ENCODE results near the gene CDYL2.

The CDYL2 gene

GRCh38 chr16:80720804-80721371 is 83.5 kb downstream of the CDYL2 start:
- no peaks in the 10 kb centered on the region for H3K36me3 ChIP-seq (ENCODE audit: insufficient read depth, low read length)

GRCh38 chr16:80719573-80719972 is 84.8 kb downstream of the CDYL2 start:
- no peaks in the 10 kb centered on the region for H3K36me3 ChIP-seq (ENCODE audit: insufficient read depth, low read length)
- no peak overlapping the region for H3K9ac ChIP-seq (ENCODE audit: low read depth, low read length)
- no peaks in the 10 kb centered on the region for H3K4me1 ChIP-seq (ENCODE audit: insufficient read depth, low read length)
- H3K9me3 ChIP-seq (ENCODE audit: control insufficient read depth, insufficient read depth, low read length): no peaks in the 10 kb centered on the region

More at GRCh38 chr16:80720804-80721371, 83.5 kb downstream of the CDYL2 start:
- Histone ChIP-seq H3K4me1 (ENCODE audit: insufficient read depth, low read length) (no peaks in the 10 kb centered on the region), H3K9me3 (ENCODE audit: control insufficient read depth, insufficient read depth, low read length) (no peaks in the 10 kb centered on the region), H3K9ac (ENCODE audit: low read depth, low read length) (no peak overlapping the region)

- H3K9me3 ChIP-seq (ENCODE audit: control insufficient read depth, insufficient read depth, low read length): no peaks in the 10 kb centered on the region
- no peaks in the 10 kb centered on the region for H3K4me1 ChIP-seq (ENCODE audit: insufficient read depth, low read length)
- H3K36me3 ChIP-seq (ENCODE audit: insufficient read depth, low read length): no peaks in the 10 kb centered on the region
- H3K9ac ChIP-seq (ENCODE audit: low read depth, low read length): no peak overlapping the region
Measured at GRCh38 chr16:80718480-80719220, 85.7 kb downstream of the CDYL2 start.

- H3K9me3 ChIP-seq (ENCODE audit: control insufficient read depth, insufficient read depth, low read length): no peaks in the 10 kb centered on the region
- no peak overlapping the region for H3K9ac ChIP-seq (ENCODE audit: low read depth, low read length)
- no peaks in the 10 kb centered on the region for H3K4me1 ChIP-seq (ENCODE audit: insufficient read depth, low read length)
- H3K36me3 ChIP-seq (ENCODE audit: insufficient read depth, low read length): no peaks in the 10 kb centered on the region
Measured at GRCh38 chr16:80717611-80718010, 86.8 kb downstream of the CDYL2 start.

GRCh38 chr16:80716564-80717139 is 87.7 kb downstream of the CDYL2 start:
- Histone ChIP-seq H3K36me3 (ENCODE audit: insufficient read depth, low read length) (no peaks in the 10 kb centered on the region), H3K4me1 (ENCODE audit: insufficient read depth, low read length) (no peaks in the 10 kb centered on the region), H3K9ac (ENCODE audit: low read depth, low read length) (no peak overlapping the region), H3K9me3 (ENCODE audit: control insufficient read depth, insufficient read depth, low read length) (no peaks in the 10 kb centered on the region)

- no peaks in the 10 kb centered on the region for H3K9me3 ChIP-seq (ENCODE audit: control insufficient read depth, insufficient read depth, low read length)
- no peaks in the 10 kb centered on the region for H3K4me1 ChIP-seq (ENCODE audit: insufficient read depth, low read length)
- H3K36me3 ChIP-seq (ENCODE audit: insufficient read depth, low read length): no peaks in the 10 kb centered on the region
- no peak overlapping the region for H3K9ac ChIP-seq (ENCODE audit: low read depth, low read length)
Measured at GRCh38 chr16:80711406-80711805, 93.0 kb downstream of the CDYL2 start.

- no peak overlapping the region for H3K9ac ChIP-seq (ENCODE audit: low read depth, low read length)
- no peaks in the 10 kb centered on the region for H3K9me3 ChIP-seq (ENCODE audit: control insufficient read depth, insufficient read depth, low read length)
Measured at GRCh38 chr16:80710918-80711317, 93.5 kb downstream of the CDYL2 start.

GRCh38 chr16:80708823-80709222 is 95.6 kb downstream of the CDYL2 start:
- Histone ChIP-seq H3K4me1 (ENCODE audit: insufficient read depth, low read length) (no peaks in the 10 kb centered on the region), H3K9me3 (ENCODE audit: control insufficient read depth, insufficient read depth, low read length) (no peaks in the 10 kb centered on the region), H3K9ac (ENCODE audit: low read depth, low read length) (no peak overlapping the region), H3K36me3 (ENCODE audit: insufficient read depth, low read length) (no peaks in the 10 kb centered on the region)

More at GRCh38 chr16:80710918-80711317, 93.5 kb downstream of the CDYL2 start:
- no peaks in the 10 kb centered on the region for H3K4me1 ChIP-seq (ENCODE audit: insufficient read depth, low read length)
- H3K36me3 ChIP-seq (ENCODE audit: insufficient read depth, low read length): no peaks in the 10 kb centered on the region

- H3K9ac ChIP-seq (ENCODE audit: low read depth, low read length): no peak overlapping the region
- H3K4me1 ChIP-seq (ENCODE audit: insufficient read depth, low read length): no peaks in the 10 kb centered on the region
- H3K36me3 ChIP-seq (ENCODE audit: insufficient read depth, low read length): no peaks in the 10 kb centered on the region
- H3K9me3 ChIP-seq (ENCODE audit: control insufficient read depth, insufficient read depth, low read length): no peaks in the 10 kb centered on the region
Measured at GRCh38 chr16:80707686-80708085, 96.7 kb downstream of the CDYL2 start.

GRCh38 chr16:80705596-80705995 is 98.8 kb downstream of the CDYL2 start:
- Histone ChIP-seq H3K9ac (ENCODE audit: low read depth, low read length) (no peak overlapping the region), H3K4me1 (ENCODE audit: insufficient read depth, low read length) (no peaks in the 10 kb centered on the region), H3K36me3 (ENCODE audit: insufficient read depth, low read length) (no peaks in the 10 kb centered on the region), H3K9me3 (ENCODE audit: control insufficient read depth, insufficient read depth, low read length) (no peaks in the 10 kb centered on the region)

- H3K36me3 ChIP-seq (ENCODE audit: insufficient read depth, low read length): no peaks in the 10 kb centered on the region
Measured at GRCh38 chr16:80704751-80705505, 99.5 kb downstream of the CDYL2 start.

GRCh38 chr16:80703131-80704071 is 101.0 kb downstream of the CDYL2 start:
- Histone ChIP-seq H3K9me3 (ENCODE audit: control insufficient read depth, insufficient read depth, low read length) (no peaks in the 10 kb centered on the region), H3K4me1 (ENCODE audit: insufficient read depth, low read length) (no peaks in the 10 kb centered on the region), H3K36me3 (ENCODE audit: insufficient read depth, low read length) (no peaks in the 10 kb centered on the region), H3K9ac (ENCODE audit: low read depth, low read length) (no peak overlapping the region)

More at GRCh38 chr16:80704751-80705505, 99.5 kb downstream of the CDYL2 start:
- no peaks in the 10 kb centered on the region for H3K9me3 ChIP-seq (ENCODE audit: control insufficient read depth, insufficient read depth, low read length)
- H3K4me1 ChIP-seq (ENCODE audit: insufficient read depth, low read length): no peaks in the 10 kb centered on the region
- no peak overlapping the region for H3K9ac ChIP-seq (ENCODE audit: low read depth, low read length)

- Histone ChIP-seq H3K4me1 (ENCODE audit: insufficient read depth, low read length) (no peaks in the 10 kb centered on the region), H3K36me3 (ENCODE audit: insufficient read depth, low read length) (no peaks in the 10 kb centered on the region), H3K9ac (ENCODE audit: low read depth, low read length) (no peak overlapping the region), H3K9me3 (ENCODE audit: control insufficient read depth, insufficient read depth, low read length) (no peaks in the 10 kb centered on the region)
Measured at GRCh38 chr16:80702696-80703095, 101.7 kb downstream of the CDYL2 start.

- H3K9me3 ChIP-seq (ENCODE audit: control insufficient read depth, insufficient read depth, low read length): no peaks in the 10 kb centered on the region
- no peaks in the 10 kb centered on the region for H3K4me1 ChIP-seq (ENCODE audit: insufficient read depth, low read length)
- no peak overlapping the region for H3K9ac ChIP-seq (ENCODE audit: low read depth, low read length)
- no peaks in the 10 kb centered on the region for H3K36me3 ChIP-seq (ENCODE audit: insufficient read depth, low read length)
Measured at GRCh38 chr16:80700558-80700957, 103.8 kb downstream of the CDYL2 start.

All from ES-I3 (cell line).